HFFc6 (cell line): ENCODE results near the gene PDZD8. TPM values are rescaled to one million over a fixed set of nuclear protein-coding genes. Genes with fewer than 3 reads are reported as not detected.
"Not testable (repeated sequence)": the region's sequence is repeated elsewhere in the genome, so short reads cannot be mapped to it uniquely, and the experiment has no call there.

Experiments
- DNase-seq: peaks from one replicate; pipeline ENCODE4 v3.0.0-alpha.2; 2018
- H3K27ac Mint-ChIP-seq: 2 replicates; pipeline ENCODE4 v1.8.0; 2020; ENCODE audit warnings: mild to moderate bottlenecking, mixed read lengths
- H3K27me3 Mint-ChIP-seq: 2 replicates; pipeline ENCODE4 v1.8.0; 2021; ENCODE audit warnings: mild to moderate bottlenecking, moderate library complexity, mixed read lengths; ENCODE audit not compliant: insufficient read depth
- H3K36me3 Mint-ChIP-seq: 2 replicates; pipeline ENCODE4 v1.8.0; 2021; ENCODE audit warnings: low read depth, mixed read lengths
- H3K4me1 Mint-ChIP-seq: 2 replicates; pipeline ENCODE4 v1.8.0; 2020; ENCODE audit warnings: low read depth, mixed read lengths
- H3K4me3 Mint-ChIP-seq: 2 replicates; pipeline ENCODE4 v1.8.0; 2020; ENCODE audit warnings: mild to moderate bottlenecking, moderate library complexity, mixed read lengths
- H3K9me3 Mint-ChIP-seq: 2 replicates; pipeline ENCODE4 v1.8.0; 2020; ENCODE audit warnings: mild to moderate bottlenecking, mixed read lengths
- total RNA-seq, 6 experiments: library from RNA; stranded (reverse); fragmentation: NEBNext Ultra II Directional; extraction: Animal tissue kit (Norgen Biotek cat#: 25700); gene quantifications; 2 replicates in 1 of 6; 3 replicates in 5 of 6; pipeline ENCODE4 v1.2.3, GENCODE V29; 2021
- TF ChIP-seq, protein P1 (sequence below): fragments of 200-600 bp; sonication (generic); IDR thresholded peaks from 2 replicates; pipeline ENCODE4 v1.5.0; 2021; ENCODE audit warnings: antibody characterized with exemption, mild to moderate bottlenecking

PDZD8 gene
- total RNA-seq, 6 experiments from 2014 or later = 29.9 to 32.5 (median 31.5) TPM

DNA sequence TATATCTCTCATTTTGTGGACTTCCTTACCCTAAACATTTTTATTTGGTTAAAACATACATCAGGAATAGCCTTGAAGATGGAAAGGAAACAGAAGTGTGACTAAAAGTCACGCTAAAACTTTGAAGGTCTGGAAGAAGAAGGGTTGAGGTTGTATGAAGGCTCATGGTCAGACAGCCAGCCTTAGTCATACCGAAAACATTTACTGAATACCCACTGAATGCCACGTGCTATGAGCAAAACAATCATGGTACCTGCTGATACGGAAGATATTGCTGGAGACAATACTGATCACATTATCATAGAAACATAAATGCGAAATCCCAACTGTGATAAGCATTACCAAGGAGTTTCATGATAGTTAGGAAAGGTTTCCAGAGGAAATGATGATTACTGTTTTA is 64.0 kb downstream of the PDZD8 start:
- Mint-ChIP-seq H3K4me3 (no peak overlapping the region), H3K27ac (no peak overlapping the region), H3K36me3 (peaks cover 15% of the 10 kb centered on the region; the same call in 1 of the 2 replicates), H3K9me3 (no peaks in the 10 kb centered on the region), H3K27me3 (no peaks in the 10 kb centered on the region; the same call in 1 of the 2 replicates), H3K4me1 (peaks cover 34% of the 10 kb centered on the region)
- DNase-seq = no peak
- TF ChIP-seq, protein P1, sequence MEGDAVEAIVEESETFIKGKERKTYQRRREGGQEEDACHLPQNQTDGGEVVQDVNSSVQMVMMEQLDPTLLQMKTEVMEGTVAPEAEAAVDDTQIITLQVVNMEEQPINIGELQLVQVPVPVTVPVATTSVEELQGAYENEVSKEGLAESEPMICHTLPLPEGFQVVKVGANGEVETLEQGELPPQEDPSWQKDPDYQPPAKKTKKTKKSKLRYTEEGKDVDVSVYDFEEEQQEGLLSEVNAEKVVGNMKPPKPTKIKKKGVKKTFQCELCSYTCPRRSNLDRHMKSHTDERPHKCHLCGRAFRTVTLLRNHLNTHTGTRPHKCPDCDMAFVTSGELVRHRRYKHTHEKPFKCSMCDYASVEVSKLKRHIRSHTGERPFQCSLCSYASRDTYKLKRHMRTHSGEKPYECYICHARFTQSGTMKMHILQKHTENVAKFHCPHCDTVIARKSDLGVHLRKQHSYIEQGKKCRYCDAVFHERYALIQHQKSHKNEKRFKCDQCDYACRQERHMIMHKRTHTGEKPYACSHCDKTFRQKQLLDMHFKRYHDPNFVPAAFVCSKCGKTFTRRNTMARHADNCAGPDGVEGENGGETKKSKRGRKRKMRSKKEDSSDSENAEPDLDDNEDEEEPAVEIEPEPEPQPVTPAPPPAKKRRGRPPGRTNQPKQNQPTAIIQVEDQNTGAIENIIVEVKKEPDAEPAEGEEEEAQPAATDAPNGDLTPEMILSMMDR = no peak

DNA sequence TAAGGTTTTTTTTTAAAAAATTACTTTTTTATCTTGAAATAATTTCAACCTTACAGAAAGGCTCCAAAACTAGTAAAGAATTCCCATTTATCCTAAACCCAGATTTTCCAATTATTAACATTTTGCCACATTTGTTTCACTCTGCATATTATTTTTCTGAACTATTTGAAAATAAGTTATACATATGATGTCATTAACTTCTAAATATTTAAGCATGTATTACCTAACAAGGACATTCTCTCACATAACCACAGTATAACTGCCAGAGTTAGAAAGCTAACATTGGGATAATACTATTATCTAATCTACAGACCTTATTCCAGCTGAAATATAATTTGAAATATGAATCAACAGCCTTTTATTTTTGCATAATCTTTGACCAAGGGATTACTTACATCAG is 68.6 kb downstream of the PDZD8 start:
- TF ChIP-seq, protein P1 = no peak
- Mint-ChIP-seq H3K9me3 (peaks cover 7% of the 10 kb centered on the region), H3K36me3 (peaks cover 35% of the 10 kb centered on the region), H3K4me1 (peaks cover 21% of the 10 kb centered on the region), H3K4me3 (no peak overlapping the region), H3K27me3 (no peaks in the 10 kb centered on the region), H3K27ac (no peak overlapping the region)
- no peak for DNase-seq

DNA sequence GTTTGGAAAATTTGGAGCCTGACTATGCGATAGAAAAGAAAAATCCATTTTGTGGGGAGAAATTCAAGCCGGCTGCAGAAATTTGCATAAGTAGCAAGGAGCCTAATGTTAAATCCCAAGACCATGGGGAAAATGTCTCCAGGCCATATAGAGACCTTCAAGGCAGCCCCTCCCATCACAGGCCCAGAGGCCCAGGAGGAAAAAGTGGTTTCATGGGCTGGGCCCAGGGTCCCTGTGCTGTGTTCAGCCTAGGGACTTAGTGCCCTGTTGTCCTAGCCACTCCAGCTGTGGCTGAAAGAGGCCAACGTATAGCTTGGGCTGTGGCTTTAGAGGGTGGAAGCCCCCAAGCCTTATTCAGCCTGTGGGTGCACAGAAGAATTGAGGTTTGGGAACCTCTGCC is 71.8 kb downstream of the PDZD8 start:
- not testable (repeated sequence) for H3K4me3 Mint-ChIP-seq, DNase-seq, H3K27me3 Mint-ChIP-seq, H3K4me1 Mint-ChIP-seq, H3K27ac Mint-ChIP-seq, H3K9me3 Mint-ChIP-seq
- H3K36me3 Mint-ChIP-seq = peaks cover 32% of the 10 kb centered on the region

DNA sequence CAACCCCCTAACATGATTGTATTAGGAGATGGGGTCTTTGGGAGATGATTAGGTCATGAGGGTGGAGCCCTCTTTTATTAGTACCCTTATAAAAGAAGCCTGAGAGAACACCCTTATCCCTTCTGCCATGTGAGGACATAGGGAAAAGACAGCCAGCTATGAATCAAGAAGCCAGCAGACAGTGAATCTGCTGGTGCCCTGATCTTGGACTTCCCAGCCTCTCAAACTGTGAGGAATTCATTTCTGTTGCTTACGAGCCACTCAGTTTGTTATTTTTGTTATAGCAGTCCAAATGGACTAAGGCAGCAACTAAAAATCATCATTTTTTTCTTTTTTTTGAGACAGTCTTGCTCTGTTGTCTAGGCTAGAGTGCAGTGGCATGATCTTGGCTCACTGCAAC is 74.6 kb downstream of the PDZD8 start:
- H3K36me3 Mint-ChIP-seq = peaks cover 29% of the 10 kb centered on the region

DNA sequence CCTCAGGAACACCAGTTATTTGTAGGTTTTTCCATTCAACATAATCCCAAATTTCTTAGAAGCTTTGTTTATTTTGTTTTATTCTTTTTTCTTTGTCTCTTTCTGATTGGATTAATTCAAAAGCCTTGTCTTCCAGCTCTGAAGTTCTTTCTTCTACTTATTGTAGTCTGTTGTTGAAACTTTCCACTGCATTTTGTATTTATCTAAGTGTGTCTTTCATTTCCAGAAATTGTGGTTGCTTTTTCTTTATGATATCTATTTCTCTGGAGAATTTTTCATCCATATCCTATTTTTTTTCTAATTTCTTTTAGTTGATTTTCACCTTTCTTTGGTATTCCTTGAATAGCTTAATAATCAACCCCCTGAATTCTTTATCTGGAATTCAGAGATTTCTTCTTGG is 75.8 kb downstream of the PDZD8 start:
- DNase-seq = no peak
- TF ChIP-seq, protein P1 = no peak
- Mint-ChIP-seq H3K4me1 (peaks cover 7% of the 10 kb centered on the region), H3K36me3 (peaks cover 23% of the 10 kb centered on the region), H3K27me3 (no peaks in the 10 kb centered on the region), H3K4me3 (no peak overlapping the region), H3K27ac (no peak overlapping the region), H3K9me3 (peaks cover 7% of the 10 kb centered on the region)

More for the DNA sequence above, 74.6 kb downstream of the PDZD8 start:
- TF ChIP-seq, protein P1 = no peak
- DNase-seq = no peak
- Mint-ChIP-seq H3K4me3 (no peak overlapping the region), H3K9me3 (peaks cover 7% of the 10 kb centered on the region), H3K4me1 (peaks cover 7% of the 10 kb centered on the region), H3K27ac (no peak overlapping the region), H3K27me3 (no peaks in the 10 kb centered on the region)

DNA sequence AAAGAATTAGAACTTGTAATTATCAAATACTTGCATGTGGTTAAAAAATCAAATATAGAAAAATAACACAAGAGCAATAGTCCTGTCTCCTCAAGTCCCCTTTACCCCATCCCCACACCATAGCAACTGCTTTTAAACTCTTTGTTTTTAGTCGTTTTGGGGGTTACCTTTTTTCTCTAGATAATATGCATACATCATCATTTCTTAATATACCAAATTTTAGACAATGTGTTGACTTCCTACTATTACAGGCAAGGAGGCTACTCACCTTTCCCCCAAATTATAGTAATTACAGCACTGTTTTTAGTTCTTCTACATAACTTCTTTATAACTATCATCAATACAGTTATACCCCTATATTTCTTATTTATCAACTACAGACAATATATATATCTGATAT is 77.0 kb downstream of the PDZD8 start:
- H3K9me3 Mint-ChIP-seq = peaks cover 6% of the 10 kb centered on the region
- no peaks in the 10 kb centered on the region for H3K27me3 Mint-ChIP-seq
- no peak for DNase-seq
- peaks cover 7% of the 10 kb centered on the region for H3K4me1 Mint-ChIP-seq
- H3K27ac Mint-ChIP-seq = no peak overlapping the region
- TF ChIP-seq, protein P1 = no peak
- no peak overlapping the region for H3K4me3 Mint-ChIP-seq
- H3K36me3 Mint-ChIP-seq = peaks cover 12% of the 10 kb centered on the region
